SHP77 treated with DMSO at 0.1 percent for 48 hours (cell line): ENCODE measurements around the gene CDADC1.
"Not testable (repeated sequence)": the region's sequence is repeated elsewhere in the genome, so short reads cannot be mapped to it uniquely, and the experiment has no call there.

Source experiments
- DNase-seq: peaks from one replicate; lab custom pipeline; 2025; lab: John Stamatoyannopoulos, UW

Gene CDADC1

DNA sequence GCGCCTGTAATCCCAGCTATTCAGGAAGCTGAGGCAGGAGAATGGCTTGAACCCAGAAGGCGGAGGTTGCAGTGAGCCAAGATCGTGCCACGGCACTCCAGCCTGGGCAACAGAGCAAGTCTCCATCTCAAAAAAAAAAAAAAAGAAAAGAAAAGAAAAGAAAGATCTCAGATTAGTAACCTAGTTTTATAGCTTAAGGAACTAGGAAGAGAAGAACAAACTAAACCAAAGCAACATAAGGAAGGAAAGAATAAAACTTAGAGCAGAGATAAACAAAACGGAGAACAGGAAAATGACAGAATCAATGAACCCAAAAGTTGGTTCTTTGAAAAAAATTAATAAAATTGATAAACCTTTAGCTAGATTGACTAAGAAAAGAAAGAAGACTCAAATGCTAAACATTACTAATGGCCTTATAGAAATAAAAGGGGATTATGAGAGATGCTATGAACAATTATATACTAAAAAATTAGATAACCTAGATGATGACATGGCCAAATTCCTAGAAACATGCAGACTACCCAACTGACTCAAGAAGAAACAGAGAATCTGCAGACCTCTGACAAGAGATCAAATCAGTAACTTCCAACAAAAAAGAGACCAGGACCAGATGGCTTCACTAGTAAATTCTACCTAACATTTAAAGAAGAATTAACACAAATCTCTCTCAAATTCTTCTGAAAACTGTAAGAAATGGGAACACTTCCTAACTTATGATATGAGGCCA lies 68.2 kb downstream of the CDADC1 start:
- DNase-seq: no peak

DNA sequence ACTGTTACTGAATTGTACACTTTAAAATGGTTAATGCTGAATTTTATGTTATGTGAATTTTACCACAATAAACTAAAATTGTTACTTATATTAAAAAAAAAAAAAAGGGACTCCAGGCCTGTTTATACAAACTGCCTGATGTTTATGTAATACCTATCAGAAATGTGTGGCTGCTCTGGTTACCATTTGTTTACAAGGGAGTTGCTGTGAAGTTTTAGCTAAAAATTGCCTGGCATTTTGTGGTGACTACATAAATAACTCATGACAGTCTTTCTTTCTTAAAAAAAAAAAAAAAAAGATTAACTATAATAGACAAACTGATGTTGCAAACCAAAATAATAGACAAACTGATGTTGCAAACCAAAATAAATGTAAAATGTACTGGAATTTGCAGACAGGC lies 71.8 kb downstream of the CDADC1 start:
- no peak for DNase-seq

DNA sequence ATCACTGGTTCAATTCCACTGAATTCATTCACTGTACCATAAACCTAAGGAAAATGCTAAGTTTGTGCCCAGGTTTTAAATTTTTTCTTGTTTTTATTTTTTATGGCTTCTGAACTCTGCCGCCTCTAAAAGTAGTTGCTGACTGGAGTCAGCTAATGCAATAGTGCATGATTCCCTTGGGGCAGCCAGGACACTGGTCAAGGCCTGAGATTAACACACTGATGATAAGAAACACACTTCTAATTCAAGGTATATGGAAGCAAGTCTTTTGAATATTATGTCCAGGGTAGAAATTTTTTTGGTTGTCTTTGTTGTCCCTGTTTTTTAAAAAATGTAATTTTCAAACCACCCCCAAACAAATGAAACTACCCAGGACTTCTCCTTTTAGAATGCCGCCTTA lies 72.2 kb downstream of the CDADC1 start:
- DNase-seq: no peak

DNA sequence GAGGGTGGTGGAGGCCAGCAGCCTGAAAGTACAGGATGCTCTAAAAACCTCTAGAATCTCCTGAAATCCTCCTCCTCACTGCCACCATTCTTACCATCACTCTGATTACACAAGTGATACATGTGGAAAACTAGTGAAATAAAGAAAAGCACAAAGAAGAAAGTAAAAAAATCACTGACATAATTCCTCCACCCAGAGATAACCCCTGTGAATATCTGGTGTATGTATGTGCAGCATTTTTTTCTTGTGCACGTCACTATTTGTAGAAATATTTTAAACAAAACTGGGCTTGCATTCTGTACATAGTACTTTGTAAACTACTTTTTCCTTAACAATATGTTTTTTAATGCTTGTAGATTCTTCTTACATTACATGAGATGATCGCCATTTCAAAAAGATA lies 73.2 kb downstream of the CDADC1 start:
- no peak for DNase-seq

DNA sequence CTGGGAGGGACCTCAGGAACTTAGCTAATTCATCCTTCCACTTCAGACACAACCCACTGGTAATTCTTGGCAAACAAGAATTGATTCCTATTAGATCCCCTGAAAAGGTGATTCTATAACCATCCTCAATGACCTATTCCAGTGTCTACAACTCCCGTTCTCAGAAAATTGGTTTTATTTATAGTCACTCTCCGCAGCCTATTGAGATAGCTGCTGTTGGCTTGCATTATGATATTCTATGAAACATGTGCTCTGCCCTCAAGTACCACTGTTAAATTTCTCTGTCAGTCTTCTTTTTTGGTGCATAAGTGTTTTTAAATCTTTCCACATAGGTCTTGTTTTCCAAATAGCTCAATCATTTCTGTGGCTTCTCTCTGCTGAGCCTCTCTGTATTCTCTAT lies 75.0 kb downstream of the CDADC1 start:
- DNase-seq: no peak

DNA sequence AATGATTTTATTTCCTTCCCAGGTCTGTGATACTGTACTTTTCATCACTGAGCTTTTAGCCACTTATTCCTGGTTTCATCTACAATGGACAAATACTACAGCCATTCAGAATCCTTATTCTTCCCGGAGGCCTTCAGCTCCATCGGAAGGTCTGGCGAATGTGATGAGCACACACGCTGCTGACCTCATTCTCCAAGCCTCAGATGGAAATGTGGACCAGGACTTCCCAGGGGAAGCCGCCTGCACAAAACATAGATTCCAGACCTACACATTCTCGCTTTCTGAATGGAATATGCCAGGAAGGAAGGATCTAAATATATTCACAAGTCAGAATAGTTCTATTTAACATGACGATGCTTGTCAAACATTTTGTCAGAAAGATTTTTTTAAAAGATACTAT lies 75.6 kb downstream of the CDADC1 start:
- DNase-seq: no peak

DNA sequence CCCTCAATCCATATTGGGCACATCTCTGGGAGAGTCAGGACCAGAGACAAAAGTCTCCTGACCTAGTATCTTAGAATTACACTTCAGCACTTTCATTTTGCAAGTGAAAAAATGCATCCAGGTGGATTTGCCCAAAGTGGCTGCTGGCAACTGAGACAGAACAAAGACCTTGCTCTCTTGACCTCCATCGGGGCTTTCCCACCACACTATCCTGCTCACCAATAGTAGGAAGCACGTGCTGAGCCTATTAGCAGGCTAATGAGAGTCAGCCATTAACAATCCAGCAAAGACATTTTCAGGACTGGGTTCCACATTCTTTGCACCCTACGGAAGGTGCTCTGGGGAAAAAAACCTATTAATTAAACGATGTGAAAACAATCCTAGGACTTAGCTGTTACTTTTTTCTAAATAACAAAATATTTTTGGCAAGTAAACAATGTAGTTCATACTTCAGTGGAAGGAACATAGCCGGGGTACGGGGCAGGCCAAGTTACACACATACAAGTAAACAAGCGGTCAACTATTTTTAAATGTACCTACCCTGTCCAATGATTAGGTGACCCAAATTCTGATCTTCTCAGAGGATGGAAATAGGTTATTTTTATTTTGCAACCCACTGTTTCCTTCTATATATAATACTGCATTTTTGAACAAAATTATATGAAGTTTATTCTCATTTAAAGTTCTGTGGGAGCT lies 78.6 kb downstream of the CDADC1 start:
- no peak for DNase-seq

DNA sequence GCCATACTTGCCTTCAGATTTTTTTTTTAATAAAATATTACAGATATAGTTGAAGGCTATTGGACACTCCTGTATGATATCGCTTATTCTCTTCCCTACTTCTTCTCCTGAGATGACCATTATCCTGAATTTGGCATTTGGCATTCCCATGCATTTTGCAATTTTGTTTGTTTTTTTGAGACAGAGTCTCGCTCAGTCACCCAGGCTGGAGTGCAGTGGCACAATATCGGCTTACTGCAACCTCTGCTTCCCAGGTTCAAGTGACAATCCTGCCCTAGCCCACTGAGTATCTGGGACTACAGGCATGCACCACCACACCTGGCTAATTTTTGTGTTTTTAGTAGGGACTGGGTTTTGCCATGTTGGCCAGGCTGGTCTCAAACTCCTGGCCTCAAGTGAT lies 79.4 kb downstream of the CDADC1 start:
- not testable (repeated sequence) for DNase-seq

DNA sequence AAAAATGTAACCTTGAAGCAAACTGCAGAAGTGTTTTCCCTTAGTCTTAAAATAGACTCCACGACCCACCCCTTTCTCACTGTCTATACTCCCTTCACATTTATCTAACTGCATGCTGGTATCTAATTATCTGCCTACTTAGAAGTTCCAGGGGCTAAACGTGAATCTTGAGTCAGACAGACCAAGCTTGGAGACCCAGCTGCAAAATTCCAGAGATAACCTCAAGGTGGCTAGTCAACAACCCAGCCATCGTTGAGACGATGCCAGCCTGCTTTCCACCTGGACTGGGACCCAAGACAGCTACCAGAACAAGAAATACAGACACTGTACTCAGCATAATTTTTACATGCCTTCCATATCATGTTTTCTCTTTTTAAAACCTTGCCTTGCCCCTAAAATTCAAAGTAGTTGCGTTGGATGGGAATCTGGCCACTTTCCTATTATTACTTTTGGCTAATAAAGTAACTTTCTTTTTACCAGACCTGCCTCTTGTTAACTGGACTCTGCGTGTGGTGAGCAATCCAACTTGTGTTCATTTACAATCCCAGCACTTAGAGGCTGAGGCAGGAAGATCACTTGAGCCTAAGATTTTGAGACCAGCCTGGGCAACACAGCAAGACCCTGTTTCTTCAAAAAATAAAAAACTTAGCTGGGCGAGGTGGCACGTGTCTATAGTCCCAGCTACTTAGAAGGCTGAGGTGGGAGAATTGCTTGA lies 82.3 kb downstream of the CDADC1 start:
- no peak for DNase-seq

DNA sequence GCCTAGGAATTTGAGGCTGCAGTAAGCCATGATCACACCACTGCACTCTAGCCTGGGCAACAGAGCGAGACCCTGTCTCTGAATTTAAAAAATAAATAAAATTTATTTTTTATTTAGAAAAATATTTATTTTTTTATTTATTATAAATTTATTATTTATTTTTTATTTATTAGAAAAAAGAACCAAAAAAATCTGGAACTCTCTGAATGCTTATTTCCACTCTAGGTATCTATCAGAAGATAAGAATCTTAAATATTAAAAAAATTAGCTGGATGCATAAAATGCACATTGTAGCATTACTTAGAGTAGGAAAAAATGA lies 82.8 kb downstream of the CDADC1 start:
- no peak for DNase-seq

DNA sequence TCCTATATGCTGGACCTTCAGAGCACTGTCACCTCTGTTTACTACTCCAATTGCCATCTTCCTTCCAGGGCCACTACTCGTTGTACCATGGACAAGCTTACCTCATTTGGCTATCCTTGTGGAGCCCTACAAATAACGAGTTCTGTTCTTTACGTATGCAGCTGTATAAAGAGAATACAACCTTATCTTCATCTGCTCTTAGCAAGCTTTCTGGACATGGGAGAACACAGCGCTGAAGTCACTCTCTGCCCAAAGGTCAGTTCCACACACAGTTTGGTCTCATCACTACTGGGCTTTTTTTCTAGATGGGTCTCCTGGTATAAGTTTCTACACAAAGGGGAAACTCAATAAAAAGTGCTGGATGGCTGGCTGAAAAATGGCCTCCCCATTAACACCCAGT lies 88.9 kb downstream of the CDADC1 start:
- no peak for DNase-seq

DNA sequence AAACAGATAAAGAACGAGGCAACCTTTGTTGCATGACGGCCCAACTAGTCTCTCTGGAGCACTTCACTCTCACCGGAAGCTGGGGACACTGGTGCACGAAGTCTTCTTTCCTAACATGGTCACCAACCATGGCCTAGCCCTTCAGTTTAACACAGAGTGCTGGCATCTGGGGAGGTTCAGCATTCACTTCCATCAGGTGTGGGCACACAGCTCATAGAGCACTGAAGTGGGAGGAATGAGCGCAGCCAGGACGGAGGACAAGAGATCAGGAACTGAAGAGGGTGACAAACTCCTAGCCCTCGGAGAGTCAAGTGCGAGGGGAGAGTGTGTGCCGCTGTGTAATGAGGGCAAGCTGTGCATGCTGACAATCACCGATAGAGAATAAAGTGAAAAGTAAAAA lies 92.4 kb downstream of the CDADC1 start:
- DNase-seq: no peak

DNA sequence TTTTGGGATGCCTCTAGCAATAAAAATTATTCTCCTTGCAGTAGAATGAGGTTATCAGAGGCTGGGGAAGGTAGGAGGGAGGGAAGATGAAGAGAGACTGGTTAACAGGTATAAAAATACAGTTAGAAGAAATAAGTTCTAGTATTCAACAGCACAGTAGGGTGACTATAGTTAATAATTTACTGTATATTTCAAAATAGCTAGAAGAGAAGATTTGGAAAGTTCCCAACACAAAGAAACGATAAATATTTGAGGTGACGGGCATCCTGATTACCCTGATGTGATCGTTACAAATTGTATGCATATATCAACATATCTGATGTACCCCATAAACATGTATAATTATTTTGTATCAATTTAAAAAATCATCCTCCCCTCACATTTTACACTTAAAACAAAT lies 93.8 kb downstream of the CDADC1 start:
- no peak for DNase-seq

DNA sequence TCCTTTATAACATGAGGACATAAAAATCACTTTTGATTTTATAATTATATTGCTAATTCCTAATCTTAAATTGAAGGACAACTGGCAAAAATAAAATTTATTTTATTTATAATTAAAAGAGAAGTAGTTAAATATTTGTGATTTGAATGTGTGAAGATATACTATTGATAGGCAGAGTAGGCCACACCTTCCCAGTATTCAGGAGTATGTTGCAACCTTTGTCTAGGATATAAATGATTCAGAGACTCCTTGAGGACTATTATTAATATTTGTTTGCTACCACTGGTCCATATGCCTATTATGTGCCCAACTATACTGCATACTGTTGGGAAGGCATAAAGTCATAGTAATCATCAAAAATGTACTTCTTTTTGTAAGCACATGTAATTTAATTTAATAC lies 94.2 kb downstream of the CDADC1 start:
- no peak for DNase-seq

DNA sequence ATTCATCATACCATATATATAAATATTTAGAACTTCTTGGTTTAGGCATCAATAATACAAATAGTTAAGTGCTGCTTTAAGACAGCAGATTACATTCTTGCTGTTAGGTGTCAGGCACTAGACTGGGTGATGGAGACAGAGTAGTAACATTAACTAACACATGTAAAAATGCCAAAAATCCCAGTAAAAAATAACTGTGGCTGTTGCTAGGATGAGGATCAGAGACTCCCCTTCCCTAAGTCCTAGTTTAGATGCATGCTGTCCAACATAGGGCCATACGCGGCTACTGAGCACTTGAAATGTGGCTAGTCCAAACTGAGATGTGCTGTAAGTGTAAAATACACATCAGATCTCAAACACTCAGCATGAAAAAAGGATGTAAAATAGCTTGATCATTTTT lies 94.7 kb downstream of the CDADC1 start:
- DNase-seq: no peak
